K562 (cell line): ENCODE measurements around the gene GUCA1A. TPM values are rescaled to one million over a fixed set of nuclear protein-coding genes. Genes with fewer than 3 reads are reported as not detected.
A peak's percentile ranks its signal among the peaks of the same experiment; 100 is the strongest.

ENCODE experiments used
- ATF6 ChIP-seq: sonication (generic); formaldehyde crosslinking; IDR thresholded peaks from 2 replicates; pipeline ENCODE4 v1.4.0; 2020; ENCODE audit warnings: mild to moderate bottlenecking, missing genetic modification reagents
- ESRRA ChIP-seq: fragments of 450-650 bp; IDR thresholded peaks from 2 replicates; pipeline ENCODE4 v1.6.1; 2014; ENCODE audit warnings: low read depth, mild to moderate bottlenecking, moderate library complexity, borderline replicate concordance
- ETV1 ChIP-seq: fragments of 450-650 bp; conservative IDR thresholded peaks from 2 replicates; pipeline ENCODE4 v1.6.1; 2016; ENCODE audit warnings: missing genetic modification characterization, control low read depth, low read depth, missing compliant biosample characterization
- FOXA1 ChIP-seq: fragments of 450-650 bp; IDR thresholded peaks from 2 replicates; pipeline ENCODE4 v1.6.1; 2016; ENCODE audit warnings: mild to moderate bottlenecking, borderline replicate concordance
- FOXK2 ChIP-seq, 2 experiments: fragments of 450-650 bp; IDR thresholded peaks in 1 of 2; conservative IDR thresholded peaks in 1 of 2; 2 replicates each; pipeline ENCODE4 v1.6.1; 2016; ENCODE audit warnings: low read depth in 2 of 2, mild to moderate bottlenecking in 1 of 2
- GATA2 ChIP-seq: sonication (generic); formaldehyde crosslinking; IDR thresholded peaks from 2 replicates; pipeline ENCODE4 v1.4.0; 2020; ENCODE audit warnings: mild to moderate bottlenecking, missing genetic modification reagents
- GMEB1 ChIP-seq: fragments of 250-450 bp; sonication (Bioruptor Pico); IDR thresholded peaks from 2 replicates; pipeline ENCODE4 v1.4.0; 2020; ENCODE audit warnings: mild to moderate bottlenecking
- IRF1 ChIP-seq: sonication (generic); formaldehyde crosslinking; IDR thresholded peaks from 2 replicates; pipeline ENCODE4 v1.8.0; 2022; ENCODE audit warnings: missing genetic modification reagents, mild to moderate bottlenecking, borderline replicate concordance
- PREB ChIP-seq: sonication (generic); formaldehyde crosslinking; IDR thresholded peaks from 2 replicates; pipeline ENCODE4 v1.8.1; 2023; ENCODE audit warnings: mild to moderate bottlenecking, missing genetic modification reagents
- SMARCC2 ChIP-seq: fragments of 450-650 bp; IDR thresholded peaks from 2 replicates; pipeline ENCODE4 v1.6.1; 2017; ENCODE audit warnings: antibody characterized with exemption, moderate library complexity, mild to moderate bottlenecking, low read depth
- SREBF1 ChIP-seq: fragments of 150-350 bp; IDR thresholded peaks from 2 replicates; pipeline ENCODE4 v1.6.1; 2014; ENCODE audit warnings: antibody characterized with exemption, low read depth, low read length, borderline replicate concordance
- SRSF7 ChIP-seq: fragments of 200-400 bp; formaldehyde crosslinking; optimal IDR thresholded peaks from 2 replicates; pipeline ENCODE3; 2017; ENCODE audit warnings: mild to moderate bottlenecking, low read depth, low read length
- XRCC4 ChIP-seq: IDR thresholded peaks from one replicate; pipeline ENCODE4 v1.6.1; 2011; ENCODE audit not compliant: insufficient read depth, insufficient read length; ENCODE audit errors: extremely low read depth
- ZBTB11 ChIP-seq, 3 experiments: fragments of 200-800 bp in 1 of 3; fragments of 250-450 bp in 1 of 3; fragments of 450-650 bp in 1 of 3; sonication (Bioruptor Pico) in 1 of 3; sonication (Bioruptor generic) in 1 of 3; formaldehyde crosslinking in 1 of 3; IDR thresholded peaks; 2 replicates each; pipeline versions ENCODE4 v1.6.1 to v1.8.0; 2016 to 2022; ENCODE audit warnings: mild to moderate bottlenecking in 2 of 3, missing genetic modification characterization in 2 of 3, missing compliant biosample characterization in 1 of 3, moderate library complexity in 1 of 3
- ZNF146 ChIP-seq: IDR thresholded peaks from one replicate; pipeline ENCODE4 v1.6.1; 2018; ENCODE audit warnings: missing compliant biosample characterization; ENCODE audit not compliant: unreplicated experiment
- ZNF324 ChIP-seq: fragments of 250-450 bp; sonication (Bioruptor Pico); IDR thresholded peaks from 2 replicates; pipeline ENCODE4 v1.4.0; 2020; ENCODE audit warnings: mild to moderate bottlenecking
- ZNF77 ChIP-seq: fragments of 250-450 bp; sonication (Bioruptor Pico); IDR thresholded peaks from 2 replicates; pipeline ENCODE4 v1.5.0; 2020
- polyA plus RNA-seq, 8 experiments: library from polyadenylated mRNA; depleted of rRNA in 4 of 8; stranded (reverse) in 5 of 8; unstranded in 3 of 8; fragments of >200 nt; fragmentation: Nextera tagmentation in 2 of 8; fragmentation: Illumina TruSeq in 1 of 8; extraction: Ambion mirVana in 2 of 8; extraction: Trizol in 1 of 8; gene quantifications; 2 replicates each; pipeline versions ENCODE4 v1.2.1 to v1.2.3, GENCODE V29; 2011 to 2014; ENCODE audit warnings: inconsistent platforms in 1 of 8, missing spikeins in 1 of 8
- total RNA-seq, 7 experiments: library from RNA; depleted of rRNA in 6 of 7; stranded (reverse); fragments of >200 nt in 6 of 7; fragmentation: Illumina TruSeq in 2 of 7; extraction: Trizol in 2 of 7; gene quantifications; 2 replicates each; pipeline versions ENCODE4 v1.2.1 to v1.2.3, GENCODE V29; 2011 to 2021; ENCODE audit warnings: low replicate concordance in 1 of 7

GUCA1A gene
- total and polyA plus RNA-seq, 9 of the 15 experiments (the other 6 are each of a cell fraction or from before 2014, with no cell fraction given) = not detected

GRCh38 chr6:42197555-42198362, 24.6 kb downstream of the GUCA1A start (continued):
- no peak for TF ChIP-seq IRF1
- TF ChIP-seq ETV1 = peak; percentile 95
- TF ChIP-seq ATF6 = 0 out of 2 replicates have a peak, but pooled peaks have one; percentile 62
- TF ChIP-seq FOXK2 (conservative IDR thresholded peaks at IDR 0.05 in 1 of 2, IDR thresholded peaks at IDR 0.05 in 1 of 2; ENCODE audit: low read depth in 2 of 2) = peak; percentile 76 to 85
- TF ChIP-seq ZNF77 (CRISPR knock-in tag) = no peak
- TF ChIP-seq ZNF324 (CRISPR knock-in tag) = no peak
- no peak for TF ChIP-seq SREBF1
- peak; percentile 97 for TF ChIP-seq GATA2
- peak in 1 of 3 experiments; percentile 65; a peak in 2 of 6 replicates for TF ChIP-seq ZBTB11 (CRISPR knock-in tag; IDR thresholded peaks at IDR 0.05)
- no peak for TF ChIP-seq FOXA1
- no peak for TF ChIP-seq ESRRA
- peak; percentile 91 for TF ChIP-seq SMARCC2
- TF ChIP-seq ZNF146 = no peak
- TF ChIP-seq XRCC4 = no peak
- no peak for TF ChIP-seq PREB
- TF ChIP-seq GMEB1 (CRISPR knock-in tag) = no peak
- TF ChIP-seq SRSF7 = no peak
